Left renal pelvis (tissue), 4 donors: ENCODE measurements around the gene PNO1. TPM values are rescaled to one million over a fixed set of nuclear protein-coding genes. Genes with fewer than 3 reads are reported as not detected.
"Not testable (repeated sequence)": the region's sequence is repeated elsewhere in the genome, so short reads cannot be mapped to it uniquely, and the experiment has no call there.

Experiments
- DNase-seq, 4 donors: peaks; one replicate each; pipeline ENCODE4 v3.0.0-alpha.2; 2013; ENCODE audit warnings: low read depth in 4 of 4, low spot score in 3 of 4
- polyA plus RNA-seq, 4 donors: library from polyadenylated mRNA; unstranded; fragments of 120-200 nt; gene quantifications; one replicate each; pipeline ENCODE4 v1.2.1, GENCODE V29; 2013; ENCODE audit not compliant: insufficient read length in 4 of 4

PNO1 gene
- 10 to 100 TPM; 11.1 to 19.9 (median 17.0) TPM for polyA plus RNA-seq

DNA sequence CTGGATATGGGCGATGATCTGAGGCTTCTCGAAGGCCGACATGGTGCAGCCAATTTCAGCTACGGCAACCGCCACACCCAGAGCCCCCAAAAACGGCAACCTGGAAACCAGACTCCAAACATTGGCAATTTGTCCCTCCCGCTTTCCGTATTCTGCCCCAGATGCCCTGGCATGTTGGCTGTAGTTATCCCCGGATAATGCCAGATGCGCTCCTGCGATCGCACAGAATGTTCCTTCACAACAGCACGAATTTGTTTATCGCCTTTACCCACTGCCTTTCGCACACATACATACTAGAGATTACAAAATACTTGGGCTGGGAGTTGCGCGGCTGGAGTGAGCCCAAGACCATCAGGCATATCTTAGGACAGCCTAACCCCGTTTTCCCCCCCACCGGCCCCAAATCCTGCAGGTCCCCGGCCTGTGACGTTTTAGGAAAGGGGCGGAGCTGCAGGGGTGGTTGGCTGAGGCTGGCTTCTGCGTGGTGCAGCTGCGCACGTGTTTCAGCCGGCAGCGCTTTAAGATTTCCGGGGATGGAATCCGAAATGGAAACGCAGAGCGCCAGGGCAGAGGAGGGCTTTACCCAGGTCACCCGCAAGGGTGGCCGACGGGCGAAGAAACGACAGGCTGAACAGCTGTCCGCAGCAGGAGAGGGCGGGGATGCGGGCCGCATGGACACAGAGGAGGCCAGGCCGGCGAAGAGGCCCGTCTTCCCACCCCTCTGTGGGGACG lies at the start of gene PNO1:
PNO1 (plus strand) TSS at position 487 of the 732 bp plus-strand sequence; CDS start at position 534, 47 bp downstream.
- DNase-seq, result peak; percentile 92 to 95 (median 94)

DNA sequence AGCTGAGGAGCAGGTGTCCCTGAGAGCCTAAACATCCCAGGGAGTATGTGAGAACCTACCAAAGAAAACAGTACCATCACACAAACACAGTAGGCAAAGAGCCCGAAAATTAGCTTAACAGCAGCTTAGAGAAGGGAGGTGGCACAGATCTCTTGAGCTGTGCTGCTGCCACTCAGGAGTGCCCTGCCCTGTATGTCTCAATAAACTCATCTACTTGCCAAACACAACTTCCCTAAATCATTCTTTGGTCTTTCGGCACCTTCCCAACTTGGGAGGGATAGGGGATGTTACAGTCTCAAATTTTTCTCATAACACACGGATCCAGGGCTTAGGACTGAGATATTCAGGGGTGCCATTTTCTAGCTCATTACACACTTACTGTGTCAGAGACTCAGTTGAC lies 49.6 kb upstream of the PNO1 start:
- no peak for DNase-seq

- DNase-seq, result no peak
Observed at GRCh38 chr2:68110102-68110501, 47.6 kb upstream of the PNO1 start.

DNA sequence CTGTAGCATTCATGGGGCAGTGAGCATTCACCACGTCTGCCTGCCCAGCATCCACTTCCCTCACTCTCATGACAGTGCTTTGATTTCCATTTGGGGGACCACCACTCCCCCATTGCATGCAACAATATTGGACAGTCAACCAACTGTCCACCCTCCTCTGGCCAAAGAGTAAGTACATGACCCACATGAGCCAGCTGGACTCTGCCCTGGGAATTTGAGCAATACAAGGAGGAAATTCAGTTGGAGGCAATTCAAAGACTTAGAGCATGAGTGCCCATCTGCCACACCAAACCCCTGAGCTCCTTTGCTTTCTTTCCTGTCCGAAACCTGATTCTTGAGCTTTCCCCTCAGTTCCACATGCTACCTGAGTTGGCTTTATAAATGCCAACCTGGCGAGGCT lies 41.7 kb upstream of the PNO1 start:
- DNase-seq, result no peak

DNA sequence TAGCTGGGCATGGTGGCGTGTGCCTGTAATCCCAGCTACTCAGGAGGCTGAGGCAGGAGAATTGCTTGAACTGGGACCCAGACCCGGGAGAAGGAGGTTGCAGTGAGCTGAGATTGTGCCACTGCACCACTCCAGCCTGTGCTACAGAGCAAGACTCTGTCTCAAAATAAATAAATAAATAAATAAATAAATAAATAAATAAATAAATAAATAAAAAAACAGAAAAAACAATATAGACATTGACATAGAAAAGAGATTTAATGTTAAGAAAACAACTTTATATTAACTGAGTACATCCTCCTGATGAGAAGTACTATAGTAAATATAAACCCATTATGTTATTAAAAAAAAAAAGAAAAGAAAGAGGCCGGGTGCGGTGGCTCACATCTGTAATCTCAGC lies 39.8 kb upstream of the PNO1 start:
- not testable (repeated sequence) for DNase-seq

- no peak for DNase-seq
Observed at GRCh38 chr2:68118816-68119215, 38.9 kb upstream of the PNO1 start.

DNA sequence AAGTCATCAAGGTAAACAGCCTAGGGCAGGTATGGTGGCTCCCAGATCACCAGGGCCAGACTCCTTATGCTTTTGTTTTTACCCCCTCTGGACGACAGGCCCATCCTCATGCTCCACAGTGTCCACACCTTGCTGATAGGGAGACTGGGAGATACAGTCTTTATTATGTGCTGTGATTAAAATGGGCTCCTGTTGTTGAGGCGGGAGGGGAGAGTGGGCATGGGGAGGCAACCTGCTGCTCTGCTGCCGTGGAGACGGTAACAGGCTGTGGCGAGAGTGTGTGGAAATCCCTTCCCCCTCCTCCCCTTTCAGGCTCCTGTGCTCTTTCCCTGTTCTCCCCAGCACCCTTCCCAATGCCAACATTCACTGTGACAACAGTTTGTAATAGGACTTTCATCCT lies 38.2 kb upstream of the PNO1 start:
- no peak for DNase-seq

GRCh38 chr2:68121873-68122679 lies 35.6 kb upstream of the PNO1 start:
- peak; percentile 50 to 80 (median 66) for DNase-seq

DNA sequence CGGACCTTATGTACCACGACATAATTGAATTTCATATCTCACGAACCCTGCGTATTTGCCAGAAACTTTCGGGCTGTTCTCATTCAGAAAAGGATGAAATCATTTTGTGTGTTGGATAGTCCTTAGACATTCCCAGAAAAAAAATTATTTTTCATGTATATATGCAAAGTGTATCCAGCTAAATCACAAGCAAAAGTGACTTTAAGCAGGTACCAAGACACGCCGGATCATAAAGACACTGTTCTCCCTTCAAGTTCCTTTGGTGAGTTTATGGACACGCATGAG lies 35.1 kb upstream of the PNO1 start:
- no peak for DNase-seq

GRCh38 chr2:68124321-68124720 lies 33.4 kb upstream of the PNO1 start:
- no peak for DNase-seq

GRCh38 chr2:68125821-68126220 lies 31.9 kb upstream of the PNO1 start:
- no peak for DNase-seq

- DNase-seq, result no peak
Observed at GRCh38 chr2:68126561-68126960, 31.1 kb upstream of the PNO1 start.

GRCh38 chr2:68127358-68128242 lies 30.1 kb upstream of the PNO1 start:
- no peak for DNase-seq

- no peak for DNase-seq
Observed at GRCh38 chr2:68134120-68134519, 23.6 kb upstream of the PNO1 start.

DNA sequence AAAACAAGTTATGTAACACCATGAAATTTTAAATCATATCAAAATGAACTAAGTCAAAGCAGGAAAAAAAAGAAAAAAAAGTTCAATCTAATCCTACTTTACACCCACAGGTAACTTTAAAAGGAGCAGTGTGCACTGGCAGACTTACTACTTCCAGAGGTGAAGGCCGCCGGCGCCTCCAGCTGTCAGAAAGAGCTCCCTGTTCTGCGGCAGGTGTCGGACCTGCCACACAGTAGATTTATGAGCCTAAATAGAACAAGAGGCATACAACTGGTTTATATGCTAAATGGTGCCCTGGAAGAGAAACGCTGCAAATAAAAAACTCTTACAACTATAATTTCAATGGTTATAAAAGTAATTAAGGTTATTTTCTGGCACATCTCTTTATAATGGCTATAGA lies 23.1 kb upstream of the PNO1 start:
- no peak for DNase-seq

DNA sequence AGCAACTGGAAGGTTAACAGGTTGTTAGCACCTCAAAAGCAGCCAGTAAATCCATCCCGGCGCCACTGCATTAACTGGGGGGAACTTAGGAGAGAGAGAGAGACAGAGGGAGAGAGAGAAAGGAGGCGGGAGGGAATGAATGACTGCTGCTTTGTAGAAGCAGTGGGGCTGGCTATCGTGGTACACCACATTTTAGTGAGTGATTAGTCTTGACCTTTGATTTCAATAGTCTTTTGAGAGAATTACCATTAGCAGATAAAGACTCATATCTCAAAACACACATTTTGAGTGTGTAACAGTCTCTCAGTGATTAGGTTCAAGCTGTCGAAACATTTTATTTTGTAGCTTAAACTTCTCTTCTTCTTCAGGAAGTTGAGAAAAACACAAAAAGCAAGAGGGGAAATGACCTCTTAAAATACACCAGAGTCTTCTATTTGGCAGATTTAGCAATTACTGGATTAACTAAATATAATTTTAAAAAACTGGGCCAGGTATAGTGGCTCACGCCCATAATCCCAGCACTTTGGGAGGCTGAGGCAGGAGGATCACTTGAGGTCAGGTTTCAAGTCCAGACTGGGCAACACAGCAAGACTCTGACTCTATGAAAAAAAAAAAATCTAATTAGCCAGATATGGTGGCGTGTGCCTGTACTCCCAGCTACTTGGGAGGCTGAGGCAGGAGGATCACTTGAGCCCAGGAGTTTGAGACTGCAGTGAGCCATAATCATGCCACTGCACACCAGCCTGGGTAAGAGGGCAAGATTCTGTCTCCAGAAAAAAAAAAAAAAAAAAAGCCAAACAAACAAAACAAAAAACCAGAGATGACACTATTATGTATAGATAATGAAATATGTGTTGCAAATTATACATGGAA lies 22.0 kb upstream of the PNO1 start:
- no peak for DNase-seq

DNA sequence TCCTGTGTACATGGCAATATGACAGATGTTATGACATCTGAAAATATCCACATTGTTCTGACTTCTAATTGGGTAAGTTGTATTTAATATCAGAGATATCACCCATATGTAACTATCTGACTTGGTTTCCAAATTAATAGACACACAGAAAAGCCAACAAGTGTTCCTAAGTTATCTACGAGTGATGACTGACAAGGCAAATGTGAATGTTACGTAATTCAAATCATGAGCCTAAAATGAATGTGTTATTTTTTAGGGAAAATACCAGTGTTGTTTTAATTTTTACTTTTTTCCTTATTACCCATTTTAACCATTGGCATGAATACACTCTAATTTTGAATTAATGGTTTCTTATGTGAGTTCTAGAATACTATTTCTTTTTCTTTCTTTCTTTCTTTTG lies 15.8 kb upstream of the PNO1 start:
- DNase-seq, result no peak

DNA sequence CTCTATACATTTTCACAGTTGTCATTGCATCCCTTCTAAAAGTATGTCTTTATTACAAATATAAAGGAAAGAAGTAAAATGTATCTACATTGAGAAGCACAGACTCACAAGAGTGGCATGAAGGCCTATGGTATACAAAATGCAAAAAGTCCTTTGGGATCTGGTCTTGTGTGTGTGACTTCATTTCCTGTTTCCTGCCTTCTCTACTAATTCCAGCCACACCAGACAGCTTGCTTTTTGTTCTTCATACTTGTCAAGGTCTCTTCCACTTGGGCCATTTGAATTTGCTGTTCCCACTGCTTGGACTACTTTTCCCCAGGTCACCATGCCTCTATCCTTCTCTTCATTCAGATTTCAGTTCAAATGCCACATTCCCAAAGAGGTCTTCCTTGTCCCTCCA lies 6.7 kb upstream of the PNO1 start:
- DNase-seq, result no peak

GRCh38 chr2:68152681-68153347 lies 4.9 kb upstream of the PNO1 start:
- DNase-seq, result no peak

- DNase-seq, result no peak
Observed at GRCh38 chr2:68155618-68156017, 2.1 kb upstream of the PNO1 start.
